ENCODE results near the gene IRAK3. TPM values are rescaled to one million over a fixed set of nuclear protein-coding genes. Genes with fewer than 3 reads are reported as not detected.
"Not testable (repeated sequence)": the region's sequence is repeated elsewhere in the genome, so short reads cannot be mapped to it uniquely, and the experiment has no call there.

The IRAK3 gene
- polyA plus RNA-seq, 4 donors = 2.7 to 4.6 (median 3.7) TPM

GRCh38 chr12:66169221-66170170 lies 19.5 kb upstream of the IRAK3 start, which contains the start of gene TMBIM4:
TMBIM4 (minus strand) TSS chr12:66169996; CDS start chr12:66169951, 45 bp downstream.
- DNase-seq (ENCODE audit: low read depth in 4 of 4, low spot score in 3 of 4) = peak; percentile 81 to 87 (median 81)

- DNase-seq (ENCODE audit: low read depth in 4 of 4, low spot score in 3 of 4) = no peak
Observed at GRCh38 chr12:66170606-66171005, 18.4 kb upstream of the IRAK3 start.

- not testable (repeated sequence) for DNase-seq (ENCODE audit: low read depth in 4 of 4, low spot score in 3 of 4)
Observed at GRCh38 chr12:66174391-66175325, 14.4 kb upstream of the IRAK3 start.

- no peak for DNase-seq (ENCODE audit: low read depth in 4 of 4, low spot score in 3 of 4)
Observed at GRCh38 chr12:66176105-66176900, 12.7 kb upstream of the IRAK3 start.

- DNase-seq (ENCODE audit: low read depth in 4 of 4, low spot score in 3 of 4) = no peak
Observed at GRCh38 chr12:66182956-66183355, 6.1 kb upstream of the IRAK3 start.

- DNase-seq (ENCODE audit: low read depth in 4 of 4, low spot score in 3 of 4) = not testable (repeated sequence)
Observed at GRCh38 chr12:66184822-66185221, 4.2 kb upstream of the IRAK3 start.

GRCh38 chr12:66187036-66187435 lies 2.0 kb upstream of the IRAK3 start:
- DNase-seq (ENCODE audit: low read depth in 4 of 4, low spot score in 3 of 4) = no peak

- no peak for DNase-seq (ENCODE audit: low read depth in 4 of 4, low spot score in 3 of 4)
Observed at GRCh38 chr12:66187821-66188220, 1.2 kb upstream of the IRAK3 start.

GRCh38 chr12:66189486-66189843 lies 451 bp downstream of the IRAK3 start:
- DNase-seq (ENCODE audit: low read depth in 4 of 4, low spot score in 3 of 4) = no peak

- DNase-seq (ENCODE audit: low read depth in 4 of 4, low spot score in 3 of 4) = no peak
Observed at GRCh38 chr12:66189889-66190288, 875 bp downstream of the IRAK3 start.

- no peak for DNase-seq (ENCODE audit: low read depth in 4 of 4, low spot score in 3 of 4)
Observed at GRCh38 chr12:66190519-66191370, 1.7 kb downstream of the IRAK3 start.

GRCh38 chr12:66191547-66192126 lies 2.6 kb downstream of the IRAK3 start:
- no peak for DNase-seq (ENCODE audit: low read depth in 4 of 4, low spot score in 3 of 4)

GRCh38 chr12:66194122-66194521 lies 5.1 kb downstream of the IRAK3 start:
- no peak for DNase-seq (ENCODE audit: low read depth in 4 of 4, low spot score in 3 of 4)

- DNase-seq (ENCODE audit: low read depth in 4 of 4, low spot score in 3 of 4) = no peak
Observed at GRCh38 chr12:66195242-66195641, 6.2 kb downstream of the IRAK3 start.

- DNase-seq (ENCODE audit: low read depth in 4 of 4, low spot score in 3 of 4) = no peak
Observed at GRCh38 chr12:66196806-66197205, 7.8 kb downstream of the IRAK3 start.

GRCh38 chr12:66197495-66197921 lies 8.5 kb downstream of the IRAK3 start:
- no peak for DNase-seq (ENCODE audit: low read depth in 4 of 4, low spot score in 3 of 4)

- no peak for DNase-seq (ENCODE audit: low read depth in 4 of 4, low spot score in 3 of 4)
Observed at GRCh38 chr12:66199141-66199540, 10.1 kb downstream of the IRAK3 start.

- no peak for DNase-seq (ENCODE audit: low read depth in 4 of 4, low spot score in 3 of 4)
Observed at GRCh38 chr12:66199831-66200509, 11.0 kb downstream of the IRAK3 start.
